ENCODE measurements around the gene UXS1. TPM values are rescaled to one million over a fixed set of nuclear protein-coding genes. Genes with fewer than 3 reads are reported as not detected.

UXS1 gene
- total and polyA plus RNA-seq, 2 of the 8 experiments (the other 6 are each of a cell fraction or from before 2014, with no cell fraction given): 44.5 to 63.4 TPM

DNA sequence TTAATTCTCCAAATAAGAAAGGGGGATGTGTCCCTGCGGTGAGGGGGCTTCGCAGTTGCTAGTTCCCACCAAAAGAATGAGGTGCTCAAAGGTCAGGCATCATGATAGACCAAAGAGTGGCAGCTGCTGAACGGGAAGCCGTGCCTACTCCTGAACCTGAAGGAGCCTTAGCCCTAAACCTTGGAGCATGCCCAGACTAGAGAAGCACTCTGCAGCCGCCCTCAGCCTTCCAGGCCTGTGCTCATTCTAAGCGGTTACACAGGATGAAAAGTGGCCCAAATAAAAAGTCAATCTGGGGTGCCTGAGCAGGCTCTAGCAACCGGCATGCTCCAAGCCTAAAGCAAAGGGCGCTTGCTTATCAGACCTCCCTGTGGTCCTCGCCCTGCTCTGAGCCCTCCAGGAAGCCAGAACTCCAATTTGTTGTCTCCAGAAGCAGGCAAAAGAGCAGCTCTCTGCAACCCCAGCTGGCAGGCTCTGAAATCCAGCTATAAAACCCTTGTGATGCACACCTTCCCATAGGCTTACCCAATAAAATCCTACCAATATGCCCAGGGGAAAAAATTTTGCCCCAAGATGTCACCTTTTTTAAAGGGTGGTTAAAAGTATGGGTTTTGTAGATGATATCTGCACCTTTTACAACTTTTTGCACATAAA, 17.5 kb downstream of the UXS1 start:
- Histone ChIP-seq H3K4me1 (replicated peaks in 1 of 4; ENCODE audit: control insufficient read depth in 3 of 4, insufficient read depth in 4 of 4, low read length in 3 of 4) (peaks cover 0 to 6% (median 2%) of the 10 kb centered on the region in 4 experiments; a peak in 3 of 7 replicates), H3K79me1 (ENCODE audit: low read depth, low read length) (peaks cover 19% of the 10 kb centered on the region), H3K18ac (ENCODE audit: extremely low read depth, low read length) (no peak overlapping the region), H4K8ac (ENCODE audit: extremely low read depth, insufficient read depth, low read length) (no peak overlapping the region), H4K20me1 (replicated peaks in 1 of 2; ENCODE audit: control insufficient read depth in 1 of 2, insufficient read depth in 2 of 2, low read length in 2 of 2) (peaks cover 4 to 18% of the 10 kb centered on the region in 2 experiments), H3K4ac (replicated peaks; ENCODE audit: insufficient read length, low read depth, low read length) (no peak overlapping the region), H3K23ac (ENCODE audit: insufficient read length) (no peak overlapping the region), H3K79me2 (ENCODE audit: control insufficient read depth in 1 of 2, insufficient read depth in 2 of 2, low read length in 2 of 2) (peaks cover 11 to 94% of the 10 kb centered on the region in 2 experiments), H2AFZ (ENCODE audit: low read length) (no peak overlapping the region), H3K27ac (ENCODE audit: low read depth, low read length) (no peak overlapping the region), H3K9ac (replicated peaks in 1 of 4; ENCODE audit: extremely low read depth in 1 of 4, low read depth in 3 of 4, low read length in 3 of 4) (no peak overlapping the region), H2BK15ac (ENCODE audit: low read length) (no peak overlapping the region), H3K56ac (replicated peaks; ENCODE audit: insufficient read length, low read depth, low read length) (no peak overlapping the region), H2BK120ac (replicated peaks; ENCODE audit: low read depth, low read length) (no peak overlapping the region), H4K91ac (replicated peaks; ENCODE audit: insufficient read length, low read length) (no peak overlapping the region), H3K4me2 (ENCODE audit: insufficient read depth in 1 of 2, low read depth in 2 of 2, low read length in 2 of 2) (no peak overlapping the region), H4K5ac (ENCODE audit: insufficient read length, low read depth, low read length) (no peak overlapping the region), H3K4me3 (ENCODE audit: extremely low read depth in 1 of 4, insufficient read depth in 2 of 4, low read depth in 3 of 4, low read length in 4 of 4) (no peak overlapping the region), H2BK20ac (ENCODE audit: low read length) (no peak overlapping the region), H3K27me3 (replicated peaks in 1 of 4; ENCODE audit: control insufficient read depth in 3 of 4, extremely low read depth in 1 of 4, insufficient read depth in 3 of 4, low read length in 3 of 4) (no peaks in the 10 kb centered on the region), H2BK12ac (ENCODE audit: low read depth, low read length) (no peak overlapping the region), H2AK5ac (ENCODE audit: low read depth, low read length) (no peak overlapping the region), H3K36me3 (ENCODE audit: control insufficient read depth in 2 of 4, insufficient read depth in 4 of 4, low read length in 3 of 4) (no peaks in the 10 kb centered on the region), H3K23me2 (ENCODE audit: low read depth, low read length) (no peaks in the 10 kb centered on the region), H3K9me3 (ENCODE audit: insufficient read depth in 2 of 2, low read depth in 1 of 2, low read length in 1 of 2) (no peaks in the 10 kb centered on the region), H2BK5ac (ENCODE audit: low read depth, low read length) (no peak overlapping the region), H3K14ac (ENCODE audit: insufficient read length) (no peak overlapping the region)
- TF ChIP-seq POLR2A (IDR thresholded peaks at IDR 0.05; ENCODE audit: control extremely low read depth in 1 of 2, low read depth in 2 of 2, low read length in 2 of 2) (no peak), CHD2 (IDR thresholded peaks at IDR 0.05; ENCODE audit: low read length) (no peak), CTCF (IDR thresholded peaks at IDR 0.05; ENCODE audit: control extremely low read depth in 1 of 3, insufficient read depth in 1 of 3, low read depth in 1 of 3, low read length in 3 of 3) (no peak)
- TF ChIP-seq, protein P1, sequence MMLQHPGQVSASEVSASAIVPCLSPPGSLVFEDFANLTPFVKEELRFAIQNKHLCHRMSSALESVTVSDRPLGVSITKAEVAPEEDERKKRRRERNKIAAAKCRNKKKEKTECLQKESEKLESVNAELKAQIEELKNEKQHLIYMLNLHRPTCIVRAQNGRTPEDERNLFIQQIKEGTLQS (IDR thresholded peaks at IDR 0.05; ENCODE audit: insufficient read depth, low read depth, low read length): no peak
- 83% methylated on average over 9 of the region's 9 CpGs; no CpG with 5 or more reads in 1 of the 2 experiments for WGBS, 2 experiments (ENCODE audit: extremely low coverage in 1 of 2, insufficient coverage in 1 of 2, insufficient read length in 1 of 2, insufficient replicate concordance in 2 of 2, low coverage in 1 of 2, low lambda C conversion rate in 2 of 2, missing lambda C conversion rate in 1 of 2)
- no peak for FAIRE-seq
- CTCF ChIA-PET (ENCODE audit: partially characterized antibody): interaction anchor here (0.7 to 1.9 kb wide), 5 partner anchors 9 to 27 kb away, joined by 3 to 7 read pairs (median 3); no protein-coding TSS in a partner anchor
- DNase-seq (ENCODE audit: low read depth in 1 of 2, low spot score in 2 of 2): no peak
- POLR2A ChIA-PET (ENCODE audit: partially characterized antibody): no interaction called here

All from H1 (cell line).